SW480 (cell line): ENCODE results near the gene SH3BGRL3.
"Not testable (repeated sequence)": the region's sequence is repeated elsewhere in the genome, so short reads cannot be mapped to it uniquely, and the experiment has no call there.

Experiments
- DNase-seq: peaks from one replicate; pipeline ENCODE4 v3.0.0-alpha.2; 2016; ENCODE audit warnings: low spot score

SH3BGRL3 gene

GRCh38 chr1:26290882-26291261 lies 11.0 kb downstream of the SH3BGRL3 start:
- DNase-seq = no peak

- no peak for DNase-seq
Observed at GRCh38 chr1:26291433-26291832, 11.5 kb downstream of the SH3BGRL3 start.

DNA sequence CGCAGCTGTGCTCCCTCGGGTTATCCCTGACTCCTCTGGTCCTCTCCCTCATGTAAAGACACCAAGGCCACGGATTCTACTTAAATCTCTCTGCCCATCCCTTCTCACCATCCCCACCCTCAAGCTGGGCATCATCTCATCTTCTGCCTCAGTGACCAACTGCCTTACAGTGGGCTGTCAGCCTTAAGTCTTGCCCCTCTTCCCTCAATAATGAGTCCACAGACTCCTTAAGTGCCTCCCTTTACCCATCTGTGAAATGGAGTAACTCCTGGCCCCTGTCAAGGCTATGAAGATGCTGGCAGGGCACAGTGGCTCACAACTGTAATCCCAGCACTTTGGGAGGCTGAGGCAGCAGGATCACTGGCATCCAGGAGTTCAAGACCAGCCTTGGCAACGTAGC lies 12.1 kb downstream of the SH3BGRL3 start:
- no peak for DNase-seq

GRCh38 chr1:26292735-26293134 lies 12.8 kb downstream of the SH3BGRL3 start:
- DNase-seq = not testable (repeated sequence)

GRCh38 chr1:26293911-26294463 lies 14.1 kb downstream of the SH3BGRL3 start:
- no peak for DNase-seq

- no peak for DNase-seq
Observed at GRCh38 chr1:26295194-26296138, 15.6 kb downstream of the SH3BGRL3 start.

DNA sequence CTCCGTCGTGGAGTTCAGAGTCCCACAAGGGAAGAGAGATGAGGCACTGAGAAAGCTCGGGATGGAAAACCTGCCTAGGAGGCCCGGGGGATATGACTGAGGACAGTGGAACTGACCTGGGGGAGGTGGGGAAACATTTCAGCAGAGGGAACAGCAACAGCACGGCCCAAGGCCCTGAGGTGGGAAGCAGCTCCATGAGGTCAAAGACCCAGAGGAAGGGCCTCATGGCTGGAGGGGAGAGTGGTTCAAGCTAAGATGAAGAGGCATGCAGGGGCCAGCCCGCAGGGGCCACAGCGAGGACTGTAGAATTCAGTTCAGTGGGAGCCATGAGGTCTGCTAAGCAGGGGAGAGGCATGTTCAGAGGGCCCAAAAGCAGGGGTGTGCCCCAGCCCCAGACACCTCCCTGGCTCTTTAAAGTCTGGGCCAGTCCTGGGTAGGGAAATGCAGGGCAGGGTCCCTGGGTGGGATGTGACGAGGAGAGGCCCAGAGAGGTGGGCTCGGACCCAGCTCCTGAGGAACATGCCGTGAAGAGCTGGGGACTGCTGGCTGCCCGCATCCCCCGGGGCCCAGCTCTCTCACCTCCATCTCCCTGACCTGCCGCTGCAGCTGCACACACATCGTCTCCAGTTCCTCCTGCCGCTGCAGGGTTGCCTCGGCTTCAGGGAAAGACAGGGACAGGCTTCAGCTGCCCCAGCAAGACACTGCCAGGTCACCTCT lies 16.6 kb downstream of the SH3BGRL3 start:
- no peak for DNase-seq

GRCh38 chr1:26297057-26297790 lies 17.3 kb downstream of the SH3BGRL3 start:
- no peak for DNase-seq

DNA sequence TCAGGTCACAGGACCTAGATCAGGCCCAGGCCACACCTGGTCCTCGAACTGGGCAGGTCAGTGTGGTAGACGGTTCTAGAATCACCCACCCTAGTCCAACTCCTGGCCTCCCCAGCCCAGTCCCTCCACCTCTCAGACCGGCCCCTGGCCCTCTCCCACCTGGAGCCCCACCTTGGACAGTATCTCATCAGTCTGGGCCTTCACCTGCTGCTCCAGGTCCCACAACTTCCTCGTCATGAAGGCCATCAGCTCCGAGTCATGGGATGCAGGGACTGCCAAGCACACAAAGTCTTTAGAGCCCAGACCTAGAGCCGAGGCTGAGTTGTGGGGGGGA lies 17.9 kb downstream of the SH3BGRL3 start:
- no peak for DNase-seq

DNA sequence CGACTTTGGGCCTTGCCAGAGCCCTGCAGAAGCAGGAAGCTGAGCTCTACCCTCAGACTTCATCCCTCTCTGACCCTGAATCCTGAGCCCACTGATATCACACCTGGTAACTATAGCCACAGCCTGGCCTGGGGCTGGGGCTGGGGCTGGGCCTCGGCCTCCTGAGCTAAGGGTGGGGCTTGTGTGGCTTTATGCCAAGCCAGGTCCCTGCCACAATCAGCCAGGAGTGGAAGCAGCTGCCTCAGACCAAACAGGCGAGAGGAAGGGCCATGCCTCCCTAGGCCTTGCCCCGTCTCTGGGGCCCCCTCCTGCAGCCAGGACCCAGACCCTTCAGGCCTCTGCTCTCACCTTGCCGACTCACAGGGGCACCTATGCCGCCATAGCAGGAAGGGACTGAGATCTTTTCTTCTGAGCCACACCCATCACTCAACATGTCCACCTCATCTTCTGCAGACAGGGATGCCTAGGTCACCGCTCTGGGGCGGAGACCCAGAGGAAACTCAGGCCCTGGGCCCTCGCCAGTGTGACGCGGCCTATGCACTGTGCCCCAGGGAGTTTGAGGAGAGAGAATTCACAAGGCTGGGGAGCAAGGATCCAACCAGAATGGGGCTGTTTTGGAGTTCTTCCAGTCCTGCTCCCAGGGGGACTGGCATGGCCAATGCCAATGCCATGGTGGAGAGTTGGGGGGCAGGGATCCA lies 20.8 kb downstream of the SH3BGRL3 start:
- no peak for DNase-seq

DNA sequence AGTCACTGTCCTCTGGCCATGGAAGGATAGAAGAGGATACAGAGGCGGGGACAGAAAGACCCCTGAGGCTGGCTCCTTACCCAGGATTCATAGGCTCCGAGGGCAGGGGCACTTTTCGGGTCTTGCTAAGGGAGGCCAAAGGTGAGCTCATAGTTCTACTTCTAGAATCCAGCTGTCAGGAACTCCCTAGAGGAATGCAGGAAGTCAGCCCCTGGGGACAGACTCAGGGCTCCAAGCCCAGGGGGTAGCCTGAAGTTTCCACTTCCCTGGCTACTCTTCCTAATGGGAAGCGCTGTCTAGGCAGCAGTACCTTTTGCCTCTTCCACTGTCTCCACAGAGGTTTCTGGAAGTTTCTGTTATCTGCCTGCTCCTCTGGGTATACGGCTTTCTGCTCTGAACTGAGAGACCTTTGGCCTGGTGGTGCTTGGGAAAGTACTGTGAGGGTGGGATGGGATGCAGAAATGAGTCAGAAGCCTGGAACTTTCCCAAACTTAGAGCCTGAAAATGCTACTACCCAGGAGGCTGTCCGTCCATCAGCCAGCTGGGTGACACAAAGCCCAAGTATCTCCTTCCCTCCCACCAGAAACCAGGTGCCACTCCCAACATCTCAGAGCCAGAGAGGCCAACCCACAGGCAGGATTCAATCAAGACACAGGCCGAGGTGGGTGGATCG lies 23.0 kb downstream of the SH3BGRL3 start:
- no peak for DNase-seq

GRCh38 chr1:26305667-26306289 lies 25.9 kb downstream of the SH3BGRL3 start:
- no peak for DNase-seq

DNA sequence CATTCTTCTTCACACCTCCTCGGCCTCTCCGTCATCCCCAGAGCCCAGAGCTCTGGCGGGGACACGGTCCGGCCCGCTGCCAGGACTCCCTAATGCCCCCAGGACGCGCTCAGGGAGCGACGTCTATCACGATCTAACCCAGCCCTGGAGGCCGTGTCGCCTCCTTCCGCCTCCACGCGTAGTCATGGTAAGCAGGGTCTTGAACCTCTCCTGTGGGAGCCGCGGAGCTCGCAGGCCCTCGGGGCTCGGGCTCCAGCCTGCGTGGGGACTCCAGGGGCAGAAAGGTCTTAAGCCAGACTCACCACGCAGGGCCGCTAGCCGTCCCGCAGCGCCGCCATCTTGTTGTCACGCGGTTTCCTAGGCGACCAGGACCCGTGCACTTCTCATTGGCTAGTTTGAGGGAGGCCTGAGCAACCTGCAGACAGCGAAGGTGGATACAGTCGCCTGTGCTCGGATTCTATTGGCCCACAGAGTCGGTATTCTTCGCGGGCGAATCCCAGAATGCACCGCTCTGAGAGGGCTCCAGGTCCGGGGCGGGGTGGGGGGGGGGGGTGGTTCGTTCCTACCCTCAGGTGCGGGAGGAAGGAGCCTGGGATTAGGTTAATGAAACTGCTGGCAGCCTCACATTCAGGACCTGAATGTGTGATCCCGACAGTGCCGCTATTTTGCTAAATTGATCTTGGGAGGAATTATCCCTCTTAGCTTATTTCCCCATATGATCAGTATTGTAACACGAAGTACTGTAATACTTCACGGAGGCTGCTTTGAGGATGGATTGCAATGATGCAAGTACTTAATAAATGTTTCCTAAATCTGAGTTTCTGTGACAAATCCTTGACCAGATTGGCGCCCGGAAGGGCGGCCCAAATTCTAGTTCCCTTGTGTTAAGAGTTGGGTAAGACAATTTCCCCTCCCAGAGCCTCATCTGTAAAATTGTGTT lies 26.7 kb downstream of the SH3BGRL3 start, which contains the start of gene UBXN11:
Gene UBXN11 (minus strand): TSS at position 347 of the 940 bp plus-strand sequence. CDS start 3,753 bp downstream, outside the sequence.
- DNase-seq = peak; percentile 97

GRCh38 chr1:26307363-26307781 lies 27.5 kb downstream of the SH3BGRL3 start:
- no peak for DNase-seq

GRCh38 chr1:26307966-26308899 lies 28.3 kb downstream of the SH3BGRL3 start:
- DNase-seq = not testable (repeated sequence)

GRCh38 chr1:26314501-26314900 lies 34.6 kb downstream of the SH3BGRL3 start:
- DNase-seq = no peak

DNA sequence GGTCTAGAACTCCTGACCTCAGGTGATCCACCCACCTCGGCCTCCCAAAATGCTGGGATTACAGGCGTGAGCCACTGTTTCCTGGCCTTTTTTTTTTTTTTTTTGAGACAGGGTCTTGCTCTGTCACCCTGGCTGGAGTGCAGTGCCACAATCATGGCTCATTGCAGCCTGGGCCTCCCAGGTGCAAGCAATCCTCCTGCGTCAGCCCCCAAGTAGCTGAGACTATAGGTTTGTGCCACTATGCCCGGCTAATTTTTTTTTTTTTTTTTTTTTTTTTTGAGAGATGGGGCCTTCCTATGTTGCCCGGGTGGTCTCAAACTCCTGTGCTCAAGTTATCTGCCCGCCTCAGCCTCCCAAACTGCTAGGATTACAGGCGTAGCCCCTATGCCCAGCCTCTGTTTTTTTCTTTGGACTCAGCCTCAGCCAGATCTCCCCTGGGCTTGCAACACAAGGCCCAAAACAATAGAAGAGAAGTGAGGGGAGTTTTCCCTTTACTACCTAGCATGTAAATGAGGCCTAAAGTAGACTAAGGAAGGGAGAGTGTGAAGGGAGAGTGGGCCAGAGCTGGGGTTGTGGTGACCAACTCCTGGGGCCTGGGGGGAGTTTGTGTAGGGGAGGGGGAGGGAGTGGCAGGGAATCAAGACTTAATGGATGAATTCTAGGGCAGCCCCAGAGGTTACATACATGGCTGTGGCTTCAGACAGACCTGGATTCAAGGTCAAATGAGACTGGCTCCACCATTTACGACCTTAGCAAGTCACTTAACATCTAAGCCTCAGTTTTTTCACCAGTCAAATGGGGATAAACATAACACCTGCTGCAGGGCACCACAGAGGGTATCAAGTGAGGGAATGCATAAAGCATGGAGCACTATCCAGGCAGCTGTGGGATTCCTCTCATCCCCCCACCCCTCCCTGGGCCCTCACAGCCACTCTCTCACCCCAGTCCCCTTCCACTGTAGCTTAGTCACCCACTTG lies 36.3 kb downstream of the SH3BGRL3 start:
- DNase-seq = no peak
